GM12878 (cell line): Measurements from ENCODE around the gene EEF1E1. TPM values are rescaled to one million over a fixed set of nuclear protein-coding genes. Genes with fewer than 3 reads are reported as not detected.

Experiments used
- CREM ChIP-seq: IDR thresholded peaks from 2 replicates; pipeline ENCODE4 v1.6.1; 2014; ENCODE audit warnings: antibody characterized with exemption, low read depth
- ESRRA ChIP-seq: IDR thresholded peaks from 2 replicates; pipeline ENCODE4 v1.6.1; 2012; ENCODE audit warnings: mild to moderate bottlenecking, low read length, improper control_type of control experiment
- EZH2 ChIP-seq: IDR thresholded peaks from 2 replicates; pipeline ENCODE4 v1.6.1; 2012; ENCODE audit warnings: low read depth, mild to moderate bottlenecking, control low read depth, inconsistent platforms, low read length, borderline replicate concordance; ENCODE audit not compliant: control insufficient read depth
- HDGF ChIP-seq: fragments of 450-650 bp; IDR thresholded peaks from 2 replicates; pipeline ENCODE4 v1.6.1; 2016; ENCODE audit warnings: antibody characterized with exemption
- PML ChIP-seq: IDR thresholded peaks from 2 replicates; pipeline ENCODE4 v1.6.1; 2012; ENCODE audit warnings: low read length, inconsistent platforms
- RAD21 ChIP-seq: IDR thresholded peaks from 2 replicates; pipeline ENCODE4 v1.6.1; 2011; ENCODE audit warnings: mild to moderate bottlenecking, low read depth, low read length, moderate library complexity; ENCODE audit not compliant: insufficient read depth
- SIN3A ChIP-seq: IDR thresholded peaks from 2 replicates; pipeline ENCODE4 v1.6.1; 2012; ENCODE audit warnings: low read depth, low read length, improper control_type of control experiment
- SREBF2 ChIP-seq: IDR thresholded peaks from 2 replicates; pipeline ENCODE4 v1.6.1; 2012; ENCODE audit warnings: mild to moderate bottlenecking, low read length
- TCF3 ChIP-seq: IDR thresholded peaks from 2 replicates; pipeline ENCODE4 v1.6.1; 2012; ENCODE audit warnings: low read depth, mild to moderate bottlenecking, low read length, borderline replicate concordance; ENCODE audit not compliant: insufficient read depth
- ZNF207 ChIP-seq: fragments of 450-650 bp; IDR thresholded peaks from 2 replicates; pipeline ENCODE4 v1.6.1; 2014; ENCODE audit warnings: antibody characterized with exemption, mild to moderate bottlenecking, borderline replicate concordance
- ZNF384 ChIP-seq: IDR thresholded peaks from 2 replicates; pipeline ENCODE4 v1.6.1; 2012; ENCODE audit warnings: low read depth, mild to moderate bottlenecking, low read length, improper control_type of control experiment, borderline replicate concordance
- ZZZ3 ChIP-seq: IDR thresholded peaks from 2 replicates; pipeline ENCODE4 v1.6.1; 2011; ENCODE audit warnings: low read depth; ENCODE audit not compliant: control insufficient read depth, insufficient read length
- polyA plus RNA-seq, 11 experiments: library from polyadenylated mRNA; depleted of rRNA in 4 of 11; unstranded in 6 of 11; stranded (reverse) in 5 of 11; fragments of >200 nt; fragmentation: Nextera tagmentation in 4 of 11; fragmentation: Illumina TruSeq in 1 of 11; extraction: Ambion mirVana in 4 of 11; extraction: Trizol in 1 of 11; gene quantifications; 1 replicate in 1 of 11; 2 replicates in 10 of 11; pipeline versions ENCODE4 v1.2.1 to v1.2.3, GENCODE V29; 2011 to 2016; ENCODE audit warnings: inconsistent platforms in 2 of 11, missing spikeins in 2 of 11, low read depth in 1 of 11
- total RNA-seq, 4 experiments: library from RNA; depleted of rRNA in 3 of 4; stranded (reverse); fragments of >200 nt in 3 of 4; fragmentation: Illumina TruSeq in 1 of 4; extraction: Trizol in 1 of 4; gene quantifications; 2 replicates each; pipeline versions ENCODE4 v1.2.1 to v1.2.3, GENCODE V29; 2013 to 2021
- TF ChIP-seq, protein P1 (sequence below): fragments of 150-350 bp; IDR thresholded peaks from 2 replicates; pipeline ENCODE4 v1.6.1; 2014; ENCODE audit warnings: mild to moderate bottlenecking, low read depth, low read length
- TF ChIP-seq, protein P2 (sequence below): fragments of 450-650 bp; IDR thresholded peaks from 2 replicates; pipeline ENCODE4 v1.6.1; 2017; ENCODE audit warnings: mild to moderate bottlenecking, moderate library complexity
- TF ChIP-seq, protein P3 (sequence below): IDR thresholded peaks from 2 replicates; pipeline ENCODE4 v1.6.1; 2012; ENCODE audit warnings: improper control_type of control experiment, low read depth, low read length; ENCODE audit not compliant: insufficient replicate concordance
- TF ChIP-seq, protein P4 (sequence below): fragments of 450-650 bp; IDR thresholded peaks from 2 replicates; pipeline ENCODE4 v1.6.1; 2017; ENCODE audit warnings: mild to moderate bottlenecking, low read depth, inconsistent platforms; ENCODE audit not compliant: poor library complexity, severe bottlenecking

EEF1E1 gene
- total and polyA plus RNA-seq, 10 of the 15 experiments (the other 5 are each of a cell fraction or from before 2014, with no cell fraction given), result 55.3 to 668 (median 121) TPM

DNA sequence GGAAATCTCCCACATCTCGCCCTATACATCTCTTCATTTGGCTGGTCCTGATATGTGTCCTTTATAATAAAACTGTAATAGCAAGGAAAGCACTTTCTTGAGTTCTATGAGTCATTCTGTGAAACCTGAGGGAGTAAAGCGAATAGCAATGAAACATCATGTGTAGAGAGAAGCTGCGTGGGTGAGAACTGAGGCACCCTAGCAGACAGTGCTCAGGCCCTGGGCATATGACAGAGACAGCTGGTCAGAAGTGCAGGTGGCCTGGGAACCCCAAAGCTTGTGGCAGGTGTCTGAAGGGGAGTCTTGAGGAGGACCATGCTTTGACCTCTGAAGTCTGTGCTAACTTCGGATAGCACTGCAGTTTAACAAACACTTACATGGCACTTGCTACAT is 36.8 kb downstream of the EEF1E1 start (continued):
- TF ChIP-seq EZH2 (no peak), ZNF384 (no peak), RAD21 (no peak), ZZZ3 (no peak), ESRRA (no peak), PML (peak; percentile 13; the same call in 1 of the 2 replicates), ZNF207 (no peak), SIN3A (no peak), SREBF2 (no peak), HDGF (no peak), CREM (peak; percentile 82; the same call in 1 of the 2 replicates), TCF3 (peak; percentile 92)
- TF ChIP-seq, protein P1, sequence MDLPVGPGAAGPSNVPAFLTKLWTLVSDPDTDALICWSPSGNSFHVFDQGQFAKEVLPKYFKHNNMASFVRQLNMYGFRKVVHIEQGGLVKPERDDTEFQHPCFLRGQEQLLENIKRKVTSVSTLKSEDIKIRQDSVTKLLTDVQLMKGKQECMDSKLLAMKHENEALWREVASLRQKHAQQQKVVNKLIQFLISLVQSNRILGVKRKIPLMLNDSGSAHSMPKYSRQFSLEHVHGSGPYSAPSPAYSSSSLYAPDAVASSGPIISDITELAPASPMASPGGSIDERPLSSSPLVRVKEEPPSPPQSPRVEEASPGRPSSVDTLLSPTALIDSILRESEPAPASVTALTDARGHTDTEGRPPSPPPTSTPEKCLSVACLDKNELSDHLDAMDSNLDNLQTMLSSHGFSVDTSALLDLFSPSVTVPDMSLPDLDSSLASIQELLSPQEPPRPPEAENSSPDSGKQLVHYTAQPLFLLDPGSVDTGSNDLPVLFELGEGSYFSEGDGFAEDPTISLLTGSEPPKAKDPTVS, result no peak
- TF ChIP-seq, protein P2, sequence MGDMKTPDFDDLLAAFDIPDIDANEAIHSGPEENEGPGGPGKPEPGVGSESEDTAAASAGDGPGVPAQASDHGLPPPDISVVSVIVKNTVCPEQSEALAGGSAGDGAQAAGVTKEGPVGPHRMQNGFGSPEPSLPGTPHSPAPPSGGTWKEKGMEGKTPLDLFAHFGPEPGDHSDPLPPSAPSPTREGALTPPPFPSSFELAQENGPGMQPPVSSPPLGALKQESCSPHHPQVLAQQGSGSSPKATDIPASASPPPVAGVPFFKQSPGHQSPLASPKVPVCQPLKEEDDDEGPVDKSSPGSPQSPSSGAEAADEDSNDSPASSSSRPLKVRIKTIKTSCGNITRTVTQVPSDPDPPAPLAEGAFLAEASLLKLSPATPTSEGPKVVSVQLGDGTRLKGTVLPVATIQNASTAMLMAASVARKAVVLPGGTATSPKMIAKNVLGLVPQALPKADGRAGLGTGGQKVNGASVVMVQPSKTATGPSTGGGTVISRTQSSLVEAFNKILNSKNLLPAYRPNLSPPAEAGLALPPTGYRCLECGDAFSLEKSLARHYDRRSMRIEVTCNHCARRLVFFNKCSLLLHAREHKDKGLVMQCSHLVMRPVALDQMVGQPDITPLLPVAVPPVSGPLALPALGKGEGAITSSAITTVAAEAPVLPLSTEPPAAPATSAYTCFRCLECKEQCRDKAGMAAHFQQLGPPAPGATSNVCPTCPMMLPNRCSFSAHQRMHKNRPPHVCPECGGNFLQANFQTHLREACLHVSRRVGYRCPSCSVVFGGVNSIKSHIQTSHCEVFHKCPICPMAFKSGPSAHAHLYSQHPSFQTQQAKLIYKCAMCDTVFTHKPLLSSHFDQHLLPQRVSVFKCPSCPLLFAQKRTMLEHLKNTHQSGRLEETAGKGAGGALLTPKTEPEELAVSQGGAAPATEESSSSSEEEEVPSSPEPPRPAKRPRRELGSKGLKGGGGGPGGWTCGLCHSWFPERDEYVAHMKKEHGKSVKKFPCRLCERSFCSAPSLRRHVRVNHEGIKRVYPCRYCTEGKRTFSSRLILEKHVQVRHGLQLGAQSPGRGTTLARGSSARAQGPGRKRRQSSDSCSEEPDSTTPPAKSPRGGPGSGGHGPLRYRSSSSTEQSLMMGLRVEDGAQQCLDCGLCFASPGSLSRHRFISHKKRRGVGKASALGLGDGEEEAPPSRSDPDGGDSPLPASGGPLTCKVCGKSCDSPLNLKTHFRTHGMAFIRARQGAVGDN, result no peak
- TF ChIP-seq, protein P3, sequence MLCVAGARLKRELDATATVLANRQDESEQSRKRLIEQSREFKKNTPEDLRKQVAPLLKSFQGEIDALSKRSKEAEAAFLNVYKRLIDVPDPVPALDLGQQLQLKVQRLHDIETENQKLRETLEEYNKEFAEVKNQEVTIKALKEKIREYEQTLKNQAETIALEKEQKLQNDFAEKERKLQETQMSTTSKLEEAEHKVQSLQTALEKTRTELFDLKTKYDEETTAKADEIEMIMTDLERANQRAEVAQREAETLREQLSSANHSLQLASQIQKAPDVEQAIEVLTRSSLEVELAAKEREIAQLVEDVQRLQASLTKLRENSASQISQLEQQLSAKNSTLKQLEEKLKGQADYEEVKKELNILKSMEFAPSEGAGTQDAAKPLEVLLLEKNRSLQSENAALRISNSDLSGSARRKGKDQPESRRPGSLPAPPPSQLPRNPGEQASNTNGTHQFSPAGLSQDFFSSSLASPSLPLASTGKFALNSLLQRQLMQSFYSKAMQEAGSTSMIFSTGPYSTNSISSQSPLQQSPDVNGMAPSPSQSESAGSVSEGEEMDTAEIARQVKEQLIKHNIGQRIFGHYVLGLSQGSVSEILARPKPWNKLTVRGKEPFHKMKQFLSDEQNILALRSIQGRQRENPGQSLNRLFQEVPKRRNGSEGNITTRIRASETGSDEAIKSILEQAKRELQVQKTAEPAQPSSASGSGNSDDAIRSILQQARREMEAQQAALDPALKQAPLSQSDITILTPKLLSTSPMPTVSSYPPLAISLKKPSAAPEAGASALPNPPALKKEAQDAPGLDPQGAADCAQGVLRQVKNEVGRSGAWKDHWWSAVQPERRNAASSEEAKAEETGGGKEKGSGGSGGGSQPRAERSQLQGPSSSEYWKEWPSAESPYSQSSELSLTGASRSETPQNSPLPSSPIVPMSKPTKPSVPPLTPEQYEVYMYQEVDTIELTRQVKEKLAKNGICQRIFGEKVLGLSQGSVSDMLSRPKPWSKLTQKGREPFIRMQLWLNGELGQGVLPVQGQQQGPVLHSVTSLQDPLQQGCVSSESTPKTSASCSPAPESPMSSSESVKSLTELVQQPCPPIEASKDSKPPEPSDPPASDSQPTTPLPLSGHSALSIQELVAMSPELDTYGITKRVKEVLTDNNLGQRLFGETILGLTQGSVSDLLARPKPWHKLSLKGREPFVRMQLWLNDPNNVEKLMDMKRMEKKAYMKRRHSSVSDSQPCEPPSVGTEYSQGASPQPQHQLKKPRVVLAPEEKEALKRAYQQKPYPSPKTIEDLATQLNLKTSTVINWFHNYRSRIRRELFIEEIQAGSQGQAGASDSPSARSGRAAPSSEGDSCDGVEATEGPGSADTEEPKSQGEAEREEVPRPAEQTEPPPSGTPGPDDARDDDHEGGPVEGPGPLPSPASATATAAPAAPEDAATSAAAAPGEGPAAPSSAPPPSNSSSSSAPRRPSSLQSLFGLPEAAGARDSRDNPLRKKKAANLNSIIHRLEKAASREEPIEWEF, result no peak
- TF ChIP-seq, protein P4, sequence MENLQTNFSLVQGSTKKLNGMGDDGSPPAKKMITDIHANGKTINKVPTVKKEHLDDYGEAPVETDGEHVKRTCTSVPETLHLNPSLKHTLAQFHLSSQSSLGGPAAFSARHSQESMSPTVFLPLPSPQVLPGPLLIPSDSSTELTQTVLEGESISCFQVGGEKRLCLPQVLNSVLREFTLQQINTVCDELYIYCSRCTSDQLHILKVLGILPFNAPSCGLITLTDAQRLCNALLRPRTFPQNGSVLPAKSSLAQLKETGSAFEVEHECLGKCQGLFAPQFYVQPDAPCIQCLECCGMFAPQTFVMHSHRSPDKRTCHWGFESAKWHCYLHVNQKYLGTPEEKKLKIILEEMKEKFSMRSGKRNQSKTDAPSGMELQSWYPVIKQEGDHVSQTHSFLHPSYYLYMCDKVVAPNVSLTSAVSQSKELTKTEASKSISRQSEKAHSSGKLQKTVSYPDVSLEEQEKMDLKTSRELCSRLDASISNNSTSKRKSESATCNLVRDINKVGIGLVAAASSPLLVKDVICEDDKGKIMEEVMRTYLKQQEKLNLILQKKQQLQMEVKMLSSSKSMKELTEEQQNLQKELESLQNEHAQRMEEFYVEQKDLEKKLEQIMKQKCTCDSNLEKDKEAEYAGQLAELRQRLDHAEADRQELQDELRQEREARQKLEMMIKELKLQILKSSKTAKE, result no peak
